CD4-positive, alpha-beta T cell (primary cell): Measurements from ENCODE around the gene CEP170B. TPM values are rescaled to one million over a fixed set of nuclear protein-coding genes. Genes with fewer than 3 reads are reported as not detected.

Source experiments
- ATAC-seq: fragments of 200-7000 bp; cut with Tn5 transposase; one replicate; pipeline ENCODE4 v1.10.0; 2022; ENCODE audit warnings: mild to moderate bottlenecking; ENCODE audit not compliant: poor library complexity
- CTCF ChIA-PET: fragments of 350-600 bp; sonication (Branson Sonifier 250); formaldehyde crosslinking; loops from one replicate; lab custom pipeline; 2021; ENCODE audit warnings: antibody characterized with exemption, inconsistent platforms; lab: Charles Lee
- POLR2A ChIA-PET: fragments of 350-600 bp; sonication (Branson Sonifier 250); formaldehyde crosslinking; loops from one replicate; lab custom pipeline; 2021; ENCODE audit warnings: antibody characterized with exemption, inconsistent platforms; lab: Charles Lee
- DNase-seq, 14 experiments: peaks; one replicate each; pipeline ENCODE4 v3.0.0-alpha.2; 2013 to 2020; ENCODE audit warnings: mixed read lengths in 2 of 14
- H3K27ac ChIP-seq, 2 donors: one replicate each; pipeline versions ENCODE4 v1.5.1 to v1.7.0; 2013; ENCODE audit warnings: low read length in 2 of 2, low read depth in 1 of 2, mild to moderate bottlenecking in 1 of 2
- H3K27me3 ChIP-seq, 2 experiments: 1 replicate in 1 of 2; 2 replicates in 1 of 2; pipeline versions ENCODE4 v1.6.1 to v1.7.0; 2013; ENCODE audit warnings: low read length in 2 of 2, control low read depth in 1 of 2, mild to moderate bottlenecking in 1 of 2, moderate library complexity in 1 of 2; ENCODE audit not compliant: insufficient read depth in 2 of 2, control insufficient read depth in 1 of 2
- H3K36me3 ChIP-seq: one replicate; pipeline ENCODE4 v1.6.1; 2013; ENCODE audit warnings: low read length, control low read depth; ENCODE audit not compliant: insufficient read depth
- H3K4me1 ChIP-seq: one replicate; pipeline ENCODE4 v1.6.1; 2013; ENCODE audit warnings: low read length, control low read depth; ENCODE audit not compliant: insufficient read depth
- H3K4me3 ChIP-seq: one replicate; pipeline ENCODE4 v1.5.1; 2013; ENCODE audit warnings: mild to moderate bottlenecking, low read length, moderate library complexity
- H3K9me3 ChIP-seq, 2 experiments: 1 replicate in 1 of 2; 2 replicates in 1 of 2; pipeline versions ENCODE4 v1.6.1 to v1.7.0; 2013; ENCODE audit warnings: low read length in 2 of 2, mild to moderate bottlenecking in 2 of 2, control low read depth in 1 of 2, moderate library complexity in 1 of 2; ENCODE audit not compliant: control insufficient read depth in 1 of 2, insufficient read depth in 1 of 2
- H3K27ac Mint-ChIP-seq: one replicate; pipeline ENCODE4 v1.8.0; 2020; ENCODE audit warnings: mixed read lengths
- H3K27me3 Mint-ChIP-seq: one replicate; pipeline ENCODE4 v1.8.0; 2021; ENCODE audit warnings: mixed read lengths
- H3K36me3 Mint-ChIP-seq: one replicate; pipeline ENCODE4 v1.8.0; 2021; ENCODE audit warnings: low read depth, mixed read lengths
- H3K4me1 Mint-ChIP-seq: one replicate; pipeline ENCODE4 v1.8.0; 2021; ENCODE audit warnings: low read depth, mixed read lengths
- H3K4me3 Mint-ChIP-seq: one replicate; pipeline ENCODE4 v1.8.0; 2020; ENCODE audit warnings: mild to moderate bottlenecking, mixed read lengths
- H3K9me3 Mint-ChIP-seq: one replicate; pipeline ENCODE4 v1.8.0; 2020; ENCODE audit warnings: mixed read lengths
- CTCF ChIP-seq: fragments of 200-600 bp; IDR thresholded peaks from one replicate; pipeline ENCODE4 v1.8.0; 2022; ENCODE audit warnings: antibody characterized with exemption, mild to moderate bottlenecking
- intact Hi-C, 2 experiments: fragments of 100-400 bp; cut with DNase I in 1 of 2; cut with micrococcal nuclease in 1 of 2; formaldehyde crosslinking; loops; one replicate each; pipeline versions ENCODE4 v1.15.1 to v1.9.0; 2023 to 2025; cut with DNase I, micrococcal nuclease
- total RNA-seq, 174 experiments: library from RNA in 2 of 174; stranded (reverse) in 2 of 174; gene quantifications; one replicate each; pipeline ENCODE4 v1.2.3 and lab custom pipeline; 2021 to 2026

The CEP170B gene
- total RNA-seq, 2 experiments from 2014 or later: 4.4 to 4.7 TPM

GRCh38 chr14:104880584-104881210 is 15.6 kb downstream of the CEP170B start:
- H3K4me3 Mint-ChIP-seq: no peak overlapping the region
- H3K36me3 Mint-ChIP-seq: no peaks in the 10 kb centered on the region
- no peaks in the 10 kb centered on the region for H3K27me3 Mint-ChIP-seq
- Histone ChIP-seq H3K27me3 (no peaks in the 10 kb centered on the region), H3K4me3 (no peak overlapping the region), H3K4me1 (no peaks in the 10 kb centered on the region), H3K36me3 (no peaks in the 10 kb centered on the region), H3K9me3 (no peaks in the 10 kb centered on the region), H3K27ac (no peak overlapping the region)
- intact Hi-C loops: no loop called here
- H3K27ac Mint-ChIP-seq: no peak overlapping the region
- DNase-seq: no peak
- ChIA-PET POLR2A (no interaction called here), CTCF (no interaction called here)
- H3K9me3 Mint-ChIP-seq: no peaks in the 10 kb centered on the region
- no peaks in the 10 kb centered on the region for H3K4me1 Mint-ChIP-seq
- no peak for ATAC-seq
- no peak for TF ChIP-seq CTCF

- H3K36me3 ChIP-seq: no peaks in the 10 kb centered on the region
- no peak overlapping the region for H3K4me3 ChIP-seq
- Mint-ChIP-seq H3K4me1 (no peaks in the 10 kb centered on the region), H3K4me3 (no peak overlapping the region), H3K27ac (no peak overlapping the region), H3K9me3 (no peaks in the 10 kb centered on the region), H3K36me3 (no peaks in the 10 kb centered on the region), H3K27me3 (no peaks in the 10 kb centered on the region)
- intact Hi-C loops: no loop called here
- H3K27me3 ChIP-seq: no peaks in the 10 kb centered on the region
- DNase-seq (no peak), ATAC-seq (no peak)
- H3K27ac ChIP-seq: no peak overlapping the region
- no peaks in the 10 kb centered on the region for H3K9me3 ChIP-seq
- no peak for TF ChIP-seq CTCF
- no peaks in the 10 kb centered on the region for H3K4me1 ChIP-seq
- ChIA-PET POLR2A (no interaction called here), CTCF (no interaction called here)
Measured at GRCh38 chr14:104881369-104881979, 16.4 kb downstream of the CEP170B start.

- intact Hi-C loops: no loop called here
- no peak for ATAC-seq
- POLR2A ChIA-PET: no interaction called here
- Mint-ChIP-seq H3K27ac (no peak overlapping the region), H3K4me3 (no peak overlapping the region), H3K4me1 (no peaks in the 10 kb centered on the region), H3K36me3 (no peaks in the 10 kb centered on the region), H3K27me3 (no peaks in the 10 kb centered on the region), H3K9me3 (no peaks in the 10 kb centered on the region)
- Histone ChIP-seq H3K4me1 (no peaks in the 10 kb centered on the region), H3K9me3 (no peaks in the 10 kb centered on the region), H3K27ac (no peak overlapping the region), H3K27me3 (no peaks in the 10 kb centered on the region), H3K36me3 (no peaks in the 10 kb centered on the region), H3K4me3 (no peak overlapping the region)
- CTCF ChIA-PET: no interaction called here
- peak in 2 of 14 experiments; percentile 4 to 25 for DNase-seq
- no peak for TF ChIP-seq CTCF
Measured at GRCh38 chr14:104882325-104882973, 17.4 kb downstream of the CEP170B start.
